ENCODE results near the gene TM4SF4. TPM values are rescaled to one million over a fixed set of nuclear protein-coding genes. Genes with fewer than 3 reads are reported as not detected.

Gene TM4SF4
- total RNA-seq, 3 donors from 2014 or later = 0.14 to 7.1 TPM; not detected in 1

DNA sequence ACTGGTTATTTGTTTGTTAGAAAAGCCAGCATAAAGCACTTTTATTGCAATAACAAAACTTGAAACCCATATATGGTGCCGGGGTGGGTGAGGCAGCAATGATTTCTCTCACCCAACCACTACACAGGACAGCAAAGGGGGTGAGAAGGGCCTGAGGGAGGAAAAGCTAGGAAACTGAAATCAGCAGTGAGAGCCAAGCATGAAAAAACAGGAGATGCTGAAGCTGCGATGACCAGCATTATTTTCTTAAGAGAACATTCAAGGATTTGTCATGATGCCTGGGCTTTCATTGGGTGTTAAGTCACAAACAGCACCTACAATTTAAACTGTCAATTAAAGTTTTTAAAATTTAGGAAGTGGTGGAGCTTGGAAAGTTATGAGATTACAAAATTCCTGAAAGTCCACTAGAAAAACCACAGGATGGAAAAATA is 11.9 kb upstream of the TM4SF4 start:
- ATAC-seq = no peak
- intact Hi-C loops (cut with DNase I, micrococcal nuclease) = no loop called here
- TF ChIP-seq, protein P1, sequence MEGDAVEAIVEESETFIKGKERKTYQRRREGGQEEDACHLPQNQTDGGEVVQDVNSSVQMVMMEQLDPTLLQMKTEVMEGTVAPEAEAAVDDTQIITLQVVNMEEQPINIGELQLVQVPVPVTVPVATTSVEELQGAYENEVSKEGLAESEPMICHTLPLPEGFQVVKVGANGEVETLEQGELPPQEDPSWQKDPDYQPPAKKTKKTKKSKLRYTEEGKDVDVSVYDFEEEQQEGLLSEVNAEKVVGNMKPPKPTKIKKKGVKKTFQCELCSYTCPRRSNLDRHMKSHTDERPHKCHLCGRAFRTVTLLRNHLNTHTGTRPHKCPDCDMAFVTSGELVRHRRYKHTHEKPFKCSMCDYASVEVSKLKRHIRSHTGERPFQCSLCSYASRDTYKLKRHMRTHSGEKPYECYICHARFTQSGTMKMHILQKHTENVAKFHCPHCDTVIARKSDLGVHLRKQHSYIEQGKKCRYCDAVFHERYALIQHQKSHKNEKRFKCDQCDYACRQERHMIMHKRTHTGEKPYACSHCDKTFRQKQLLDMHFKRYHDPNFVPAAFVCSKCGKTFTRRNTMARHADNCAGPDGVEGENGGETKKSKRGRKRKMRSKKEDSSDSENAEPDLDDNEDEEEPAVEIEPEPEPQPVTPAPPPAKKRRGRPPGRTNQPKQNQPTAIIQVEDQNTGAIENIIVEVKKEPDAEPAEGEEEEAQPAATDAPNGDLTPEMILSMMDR (IDR thresholded peaks at IDR 0.05) = no peak
- H3K9me3 ChIP-seq = no peaks in the 10 kb centered on the region
- H3K4me1 ChIP-seq (ENCODE audit: low read depth) = no peaks in the 10 kb centered on the region
- DNase-seq = no peak
- no peaks in the 10 kb centered on the region for H3K36me3 ChIP-seq (ENCODE audit: low read depth)
- H3K4me3 ChIP-seq = no peak overlapping the region

DNA sequence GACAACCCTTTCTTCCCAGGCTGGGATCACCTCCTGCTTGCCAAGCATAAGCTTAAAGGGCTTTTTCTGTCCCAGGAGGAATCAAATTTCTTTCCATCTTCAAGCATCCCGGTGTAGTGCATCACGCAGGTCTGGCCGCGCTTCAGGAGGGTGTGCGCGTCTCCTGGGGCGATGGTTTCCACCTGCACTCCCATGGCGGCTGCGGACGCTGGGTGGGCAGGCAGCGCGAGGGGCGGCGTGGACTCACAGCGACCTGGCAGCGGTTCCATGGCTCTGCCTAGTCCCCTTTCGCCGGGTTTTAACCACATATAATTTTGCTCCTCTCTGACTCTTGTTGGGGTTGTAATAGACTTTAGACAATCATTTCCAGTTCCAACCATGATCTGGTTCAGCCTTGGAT is 10.6 kb upstream of the TM4SF4 start:
- Histone ChIP-seq H3K36me3 (ENCODE audit: low read depth) (no peaks in the 10 kb centered on the region), H3K4me1 (ENCODE audit: low read depth) (no peaks in the 10 kb centered on the region), H3K9me3 (no peaks in the 10 kb centered on the region), H3K4me3 (no peak overlapping the region)
- TF ChIP-seq, protein P1 (IDR thresholded peaks at IDR 0.05) = no peak
- no peak for ATAC-seq
- DNase-seq = no peak
- intact Hi-C loops (cut with DNase I, micrococcal nuclease) = no loop called here

DNA sequence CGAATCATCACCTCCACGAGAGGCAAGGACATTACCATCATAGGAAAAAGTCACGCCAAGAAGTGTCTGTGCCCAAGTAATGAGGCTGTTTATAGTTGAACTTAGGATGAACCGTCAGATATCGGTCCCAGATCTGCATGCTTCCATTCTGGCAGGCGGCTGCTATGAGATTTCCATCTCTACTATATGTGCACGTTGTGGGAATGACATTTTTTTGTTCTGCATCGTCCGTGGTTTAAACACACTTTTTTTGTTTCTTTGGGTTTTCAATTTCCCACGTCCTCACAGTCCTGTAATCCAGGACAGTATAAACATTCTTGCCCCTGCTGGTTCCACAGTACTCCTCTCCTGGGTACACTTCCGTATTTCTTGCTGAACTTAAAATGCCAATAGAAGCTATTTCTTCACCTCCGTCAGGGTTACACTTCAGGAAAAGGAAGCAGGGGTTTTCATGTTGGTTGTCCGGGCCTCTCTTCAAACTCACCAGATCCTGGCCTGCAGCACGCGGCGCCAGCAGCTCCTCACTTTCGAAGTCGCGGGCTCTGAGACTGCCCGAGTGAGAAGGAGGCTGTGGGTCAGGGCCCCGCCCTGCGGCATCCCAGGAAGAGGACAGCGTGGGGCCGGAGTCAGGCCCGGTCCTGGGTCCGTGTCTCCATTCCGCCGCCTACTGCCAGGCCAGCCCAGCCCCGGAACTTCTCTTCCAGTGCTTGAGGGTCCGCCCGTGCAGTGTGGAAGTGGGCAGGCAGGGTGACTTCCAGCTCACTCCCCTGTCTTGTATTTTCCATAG is 9.8 kb upstream of the TM4SF4 start:
- H3K9me3 ChIP-seq = no peaks in the 10 kb centered on the region
- H3K4me3 ChIP-seq = no peak overlapping the region
- no peaks in the 10 kb centered on the region for H3K36me3 ChIP-seq (ENCODE audit: low read depth)
- DNase-seq (no peak), ATAC-seq (no peak)
- no peaks in the 10 kb centered on the region for H3K4me1 ChIP-seq (ENCODE audit: low read depth)
- intact Hi-C loops (cut with DNase I, micrococcal nuclease) = no loop called here
- TF ChIP-seq, protein P1 (IDR thresholded peaks at IDR 0.05) = no peak

DNA sequence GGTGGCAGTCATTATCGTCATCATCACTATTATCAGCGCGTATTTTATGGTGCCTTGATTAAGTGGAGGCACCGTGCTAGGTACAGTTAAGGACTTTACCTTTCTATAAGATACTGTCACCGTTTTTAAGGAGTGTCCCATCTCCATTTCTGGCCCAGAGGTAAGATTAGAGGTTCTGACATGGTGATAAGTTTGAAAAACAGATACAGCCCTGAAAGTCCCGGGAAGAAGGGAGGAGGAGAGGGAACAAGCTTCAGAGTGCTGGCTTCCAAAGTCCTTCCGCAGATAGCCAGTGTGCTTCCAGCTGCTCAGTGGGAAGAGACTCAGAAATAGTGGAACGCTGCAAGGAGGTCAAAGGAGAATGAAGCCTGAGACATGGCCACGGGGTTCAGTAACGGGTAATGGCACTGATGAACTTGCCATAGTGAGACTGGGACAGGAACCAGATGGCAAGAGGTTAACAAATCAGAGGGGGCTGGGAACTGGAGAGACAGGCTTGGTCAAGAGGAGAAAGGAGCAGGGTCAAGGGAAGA is 9.1 kb upstream of the TM4SF4 start:
- DNase-seq (no peak), ATAC-seq (no peak)
- Histone ChIP-seq H3K4me3 (no peak overlapping the region), H3K4me1 (ENCODE audit: low read depth) (no peaks in the 10 kb centered on the region), H3K36me3 (ENCODE audit: low read depth) (no peaks in the 10 kb centered on the region), H3K9me3 (no peaks in the 10 kb centered on the region)
- intact Hi-C loops (cut with DNase I, micrococcal nuclease) = no loop called here
- TF ChIP-seq, protein P1 (IDR thresholded peaks at IDR 0.05) = no peak

DNA sequence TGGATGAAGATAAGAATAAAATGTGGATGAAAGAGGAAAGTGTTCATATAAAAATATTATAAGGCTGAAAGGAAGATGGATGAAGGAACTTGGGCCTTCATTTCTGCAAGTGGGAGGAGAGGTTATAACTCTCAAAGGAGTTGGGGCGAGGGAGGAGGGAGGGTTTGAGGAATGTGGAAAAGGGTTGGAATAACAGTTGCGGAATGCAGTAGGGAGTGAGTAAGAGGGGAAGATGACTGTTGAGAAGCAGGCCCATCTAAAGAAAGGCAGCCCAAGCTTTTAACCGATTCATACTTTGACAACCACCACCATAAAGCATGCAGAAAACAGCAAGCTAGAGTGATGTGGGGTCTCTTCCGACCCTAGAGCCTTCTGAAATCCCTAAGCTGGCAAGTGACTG is 8.3 kb upstream of the TM4SF4 start:
- Histone ChIP-seq H3K36me3 (ENCODE audit: low read depth) (no peaks in the 10 kb centered on the region), H3K4me3 (no peak overlapping the region), H3K9me3 (no peaks in the 10 kb centered on the region), H3K4me1 (ENCODE audit: low read depth) (no peaks in the 10 kb centered on the region)
- ATAC-seq (no peak), DNase-seq (no peak)
- TF ChIP-seq, protein P1 (IDR thresholded peaks at IDR 0.05) = no peak
- intact Hi-C loops (cut with DNase I, micrococcal nuclease) = no loop called here

All from mucosa of descending colon (tissue), 3 donors.